Measurements from ENCODE around the gene IFT52.
"Not testable (repeated sequence)": the region's sequence is repeated elsewhere in the genome, so short reads cannot be mapped to it uniquely, and the experiment has no call there.

Gene IFT52

GRCh38 chr20:43651650-43652184 is 61.0 kb downstream of the IFT52 start:
- DNase-seq (ENCODE audit: low read depth): not testable (repeated sequence)

GRCh38 chr20:43653966-43654365 is 63.2 kb downstream of the IFT52 start:
- no peak for DNase-seq (ENCODE audit: low read depth)

- DNase-seq (ENCODE audit: low read depth): not testable (repeated sequence)
Observed at GRCh38 chr20:43655176-43655575, 64.4 kb downstream of the IFT52 start.

- no peak for DNase-seq (ENCODE audit: low read depth)
Observed at GRCh38 chr20:43655937-43656336, 65.2 kb downstream of the IFT52 start.

GRCh38 chr20:43658069-43658722 is 67.5 kb downstream of the IFT52 start:
- no peak for DNase-seq (ENCODE audit: low read depth)

GRCh38 chr20:43658723-43659419 is 68.1 kb downstream of the IFT52 start:
- no peak for DNase-seq (ENCODE audit: low read depth)

- DNase-seq (ENCODE audit: low read depth): no peak
Observed at GRCh38 chr20:43662943-43663655, 72.4 kb downstream of the IFT52 start.

GRCh38 chr20:43665466-43666176 is 74.9 kb downstream of the IFT52 start:
- no peak for DNase-seq (ENCODE audit: low read depth)

- peak; percentile 40 for DNase-seq (ENCODE audit: low read depth)
Observed at GRCh38 chr20:43666376-43667328, 75.9 kb downstream of the IFT52 start, which contains the start of gene MYBL2. Gene MYBL2 (plus strand): TSS chr20:43667114. CDS start chr20:43667284, 170 bp downstream.

- DNase-seq (ENCODE audit: low read depth): no peak
Observed at GRCh38 chr20:43667341-43668132, 76.8 kb downstream of the IFT52 start.

- DNase-seq (ENCODE audit: low read depth): no peak
Observed at GRCh38 chr20:43669332-43669731, 78.6 kb downstream of the IFT52 start.

GRCh38 chr20:43670423-43670822 is 79.7 kb downstream of the IFT52 start:
- no peak for DNase-seq (ENCODE audit: low read depth)

GRCh38 chr20:43676368-43676767 is 85.6 kb downstream of the IFT52 start:
- no peak for DNase-seq (ENCODE audit: low read depth)

- no peak for DNase-seq (ENCODE audit: low read depth)
Observed at GRCh38 chr20:43680981-43681380, 90.2 kb downstream of the IFT52 start.

GRCh38 chr20:43681468-43681942 is 90.8 kb downstream of the IFT52 start:
- no peak for DNase-seq (ENCODE audit: low read depth)

- DNase-seq (ENCODE audit: low read depth): no peak
Observed at GRCh38 chr20:43681991-43682410, 91.3 kb downstream of the IFT52 start.

- no peak for DNase-seq (ENCODE audit: low read depth)
Observed at GRCh38 chr20:43682446-43682845, 91.7 kb downstream of the IFT52 start.

- no peak for DNase-seq (ENCODE audit: low read depth)
Observed at GRCh38 chr20:43686820-43687219, 96.1 kb downstream of the IFT52 start.

- DNase-seq (ENCODE audit: low read depth): no peak
Observed at GRCh38 chr20:43689165-43689564, 98.4 kb downstream of the IFT52 start.

All from stimulated activated CD8-positive, alpha-beta memory T cell treated with anti-CD3 and anti-CD28 coated beads, Interleukin-12 subunit alpha, Interleukin-12 subunit beta, amount 100 ng/mL, for 4 hours (primary cell).